Panc1 (cell line): Measurements from ENCODE around the gene CHAF1A. TPM values are rescaled to one million over a fixed set of nuclear protein-coding genes. Genes with fewer than 3 reads are reported as not detected.
A peak's percentile ranks its signal among the peaks of the same experiment; 100 is the strongest.

ENCODE experiments used
- ATAC-seq: fragments of 200-7000 bp; cut with Tn5 transposase; 2 replicates; pipeline ENCODE4 v1.9.1; 2020; ENCODE audit warnings: mild to moderate bottlenecking, moderate library complexity
- BruUV-seq: library from RNA; stranded (reverse); fragments of 400-500 nt; replicated peaks from 2 replicates; lab custom pipeline; 2021; lab: Mats Ljungman, UMichigan
- CTCF ChIA-PET: fragments of 300-600 bp; sonication (Branson Sonifier 250); formaldehyde crosslinking; loops from one replicate; lab custom pipeline; 2022; ENCODE audit warnings: antibody characterized with exemption; lab: Charles Lee
- POLR2A ChIA-PET: fragments of 300-600 bp; sonication (Branson Sonifier 250); formaldehyde crosslinking; loops from one replicate; lab custom pipeline; 2022; ENCODE audit warnings: antibody characterized with exemption; lab: Charles Lee
- DNase-seq: peaks from one replicate; pipeline ENCODE4 v3.0.0-alpha.2; 2010; ENCODE audit warnings: low read depth, low spot score
- H3K27ac ChIP-seq: 2 replicates; pipeline ENCODE4 v1.5.1; 2011; ENCODE audit warnings: mild to moderate bottlenecking, low read length, inconsistent platforms
- H3K27me3 ChIP-seq: fragments of 200-500 bp; sonication (Bioruptor generic); 2 replicates; pipeline ENCODE4 v1.6.0; 2014; ENCODE audit warnings: low read length, inconsistent platforms; ENCODE audit not compliant: control insufficient read depth, insufficient read depth
- H3K36me3 ChIP-seq: fragments of 200-500 bp; sonication (Bioruptor generic); 2 replicates; pipeline ENCODE4 v1.5.1; 2014; ENCODE audit warnings: inconsistent platforms, mild to moderate bottlenecking, low read length, moderate library complexity; ENCODE audit not compliant: control insufficient read depth, insufficient read depth
- H3K4me1 ChIP-seq: 2 replicates; pipeline ENCODE4 v1.5.1; 2011; ENCODE audit warnings: inconsistent platforms, mild to moderate bottlenecking, low read length, moderate library complexity; ENCODE audit not compliant: control insufficient read depth, insufficient read depth
- H3K4me3 ChIP-seq, 2 experiments: 2 replicates each; pipeline ENCODE4 v1.5.1; 2011 to 2012; ENCODE audit warnings: low read depth in 2 of 2, low read length in 2 of 2, mild to moderate bottlenecking in 2 of 2, inconsistent platforms in 1 of 2, moderate library complexity in 1 of 2
- H3K9me3 ChIP-seq: fragments of 200-500 bp; sonication (Bioruptor generic); 2 replicates; pipeline ENCODE4 v1.5.1; 2014; ENCODE audit warnings: low read depth, mild to moderate bottlenecking, inconsistent platforms, low read length, moderate library complexity; ENCODE audit not compliant: control insufficient read depth, insufficient read depth
- POLR2AphosphoS5 ChIP-seq: IDR thresholded peaks from 2 replicates; pipeline ENCODE4 v1.6.1; 2012; ENCODE audit warnings: mild to moderate bottlenecking, low read depth, low read length, moderate library complexity
- REST ChIP-seq, 2 experiments: IDR thresholded peaks; 2 replicates each; pipeline ENCODE4 v1.6.1; 2011 to 2012; ENCODE audit warnings: low read depth in 2 of 2, control low read depth in 1 of 2, low read length in 1 of 2, mild to moderate bottlenecking in 1 of 2, moderate library complexity in 1 of 2; ENCODE audit not compliant: insufficient read depth in 1 of 2
- SIN3A ChIP-seq: IDR thresholded peaks from 2 replicates; pipeline ENCODE4 v1.6.1; 2012; ENCODE audit warnings: low read depth, mild to moderate bottlenecking, low read length, moderate library complexity, borderline replicate concordance; ENCODE audit not compliant: insufficient read depth
- TCF7L2 ChIP-seq: IDR thresholded peaks from 2 replicates; pipeline ENCODE4 v1.6.1; 2011; ENCODE audit warnings: mild to moderate bottlenecking, low read depth, low read length, inconsistent platforms
- in situ Hi-C: cut with HindIII; loops from 2 replicates; pipeline ENCODE4 v1.10.0; 2016; ENCODE audit warnings: low sequenced_read_pairs, low pct_unique_long_range_greater_than_20kb
- intact Hi-C: fragments of 100-400 bp; cut with micrococcal nuclease; formaldehyde crosslinking; loops from one replicate; pipeline ENCODE4 v1.10.0; 2022; ENCODE audit not compliant: unreplicated experiment
- total RNA-seq: library from RNA; stranded (reverse); gene quantifications from one replicate; pipeline ENCODE4 v1.2.1, GENCODE V29; 2021; ENCODE audit not compliant: unreplicated experiment
- TF ChIP-seq, protein P1 (sequence below): fragments of 450-650 bp; IDR thresholded peaks from 2 replicates; pipeline ENCODE4 v1.5.1; 2017; ENCODE audit warnings: mild to moderate bottlenecking

Gene CHAF1A
- total RNA-seq, 1 experiment from 2014 or later = 45.4 TPM

DNA sequence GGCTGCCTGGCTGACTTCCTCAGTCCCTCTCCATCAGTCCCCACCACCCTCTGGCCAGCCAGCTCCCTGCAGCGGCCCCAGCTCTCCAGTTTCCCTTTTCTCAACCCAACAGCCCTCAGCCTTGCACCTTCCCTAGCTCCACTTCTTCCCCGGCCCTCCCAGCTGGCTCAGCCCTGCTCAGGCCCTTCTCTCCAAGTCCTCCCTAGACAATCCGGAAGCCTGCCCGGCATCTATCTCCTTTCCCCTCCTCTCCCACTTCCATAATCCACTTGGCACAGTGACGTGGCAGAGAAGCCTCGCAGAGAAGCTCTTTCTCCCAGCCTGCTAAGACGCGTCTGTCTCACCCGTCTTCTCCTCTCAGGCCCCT lies 54.0 kb downstream of the CHAF1A start:
- H3K4me3 ChIP-seq = peak overlapping the region; percentile 61 to 76
- peak overlapping the region; percentile 73 for H3K27ac ChIP-seq
- CTCF ChIA-PET = interaction anchor here (0.8 kb wide), 1 partner anchor 96 kb away, joined by 7 read pairs; no protein-coding TSS in a partner anchor
- H3K4me1 ChIP-seq = no peaks in the 10 kb centered on the region
- no peaks in the 10 kb centered on the region for H3K36me3 ChIP-seq
- TF ChIP-seq POLR2AphosphoS5 = no peak
- no peak for TF ChIP-seq SIN3A
- TF ChIP-seq, protein P1, sequence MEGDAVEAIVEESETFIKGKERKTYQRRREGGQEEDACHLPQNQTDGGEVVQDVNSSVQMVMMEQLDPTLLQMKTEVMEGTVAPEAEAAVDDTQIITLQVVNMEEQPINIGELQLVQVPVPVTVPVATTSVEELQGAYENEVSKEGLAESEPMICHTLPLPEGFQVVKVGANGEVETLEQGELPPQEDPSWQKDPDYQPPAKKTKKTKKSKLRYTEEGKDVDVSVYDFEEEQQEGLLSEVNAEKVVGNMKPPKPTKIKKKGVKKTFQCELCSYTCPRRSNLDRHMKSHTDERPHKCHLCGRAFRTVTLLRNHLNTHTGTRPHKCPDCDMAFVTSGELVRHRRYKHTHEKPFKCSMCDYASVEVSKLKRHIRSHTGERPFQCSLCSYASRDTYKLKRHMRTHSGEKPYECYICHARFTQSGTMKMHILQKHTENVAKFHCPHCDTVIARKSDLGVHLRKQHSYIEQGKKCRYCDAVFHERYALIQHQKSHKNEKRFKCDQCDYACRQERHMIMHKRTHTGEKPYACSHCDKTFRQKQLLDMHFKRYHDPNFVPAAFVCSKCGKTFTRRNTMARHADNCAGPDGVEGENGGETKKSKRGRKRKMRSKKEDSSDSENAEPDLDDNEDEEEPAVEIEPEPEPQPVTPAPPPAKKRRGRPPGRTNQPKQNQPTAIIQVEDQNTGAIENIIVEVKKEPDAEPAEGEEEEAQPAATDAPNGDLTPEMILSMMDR = no peak
- TF ChIP-seq REST (IDR thresholded peaks at IDR 0.05; ENCODE audit: insufficient read depth in 1 of 2, low read depth in 2 of 2, low read length in 1 of 2) = no peak
- no peak for TF ChIP-seq TCF7L2
- intact Hi-C loops (no loop called here), in situ Hi-C loops (no loop called here)
- H3K27me3 ChIP-seq = no peaks in the 10 kb centered on the region
- no TSS peak for BruUV-seq
- ATAC-seq (peak; percentile 7; the same call in 1 of the 2 replicates), DNase-seq (no peak)
- POLR2A ChIA-PET = interaction anchor here (0.6 kb wide), 1 partner anchor 500 kb away, joined by 11 read pairs; no protein-coding TSS in a partner anchor
- H3K9me3 ChIP-seq = no peaks in the 10 kb centered on the region

DNA sequence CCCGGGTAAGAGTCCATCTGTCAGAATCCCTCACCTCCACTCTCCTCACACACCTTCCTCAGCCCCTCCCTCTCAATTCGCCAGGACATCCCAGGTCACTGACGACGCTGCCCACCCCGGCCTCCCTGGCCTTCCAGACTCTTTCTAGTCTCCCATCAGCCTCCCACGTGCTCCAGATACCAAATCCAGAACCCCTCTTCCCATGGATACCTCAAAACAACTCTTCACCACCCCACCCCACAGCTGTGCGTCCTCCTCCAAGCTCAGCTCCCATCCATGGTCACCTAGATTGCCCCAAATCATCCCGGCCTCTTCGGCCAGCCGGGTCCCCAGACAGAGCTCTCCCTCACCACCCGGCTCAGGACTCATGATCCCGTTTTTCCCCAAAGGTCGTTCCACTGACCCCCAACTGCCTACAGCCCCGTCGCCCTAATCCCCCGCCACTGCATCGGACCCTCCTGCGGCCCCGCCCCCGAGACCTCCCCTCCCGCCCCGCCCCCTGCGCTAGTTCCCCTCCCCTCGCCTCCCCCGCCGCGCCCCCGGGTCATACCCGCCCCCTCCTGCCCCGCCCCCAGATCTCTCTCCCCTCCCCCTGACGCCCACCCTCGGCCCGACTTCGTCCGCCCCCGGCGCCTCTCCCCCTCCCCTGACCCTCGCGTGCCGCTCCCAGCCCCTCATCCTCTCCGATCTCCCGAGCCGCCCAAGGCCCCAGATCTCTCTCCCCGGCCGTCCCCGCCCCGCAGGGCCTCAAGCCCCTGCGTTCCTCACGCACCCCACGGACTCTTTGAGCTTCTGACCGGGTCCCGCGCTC lies 54.6 kb downstream of the CHAF1A start:
- TF ChIP-seq POLR2AphosphoS5 (no peak), REST (IDR thresholded peaks at IDR 0.05; ENCODE audit: insufficient read depth in 1 of 2, low read depth in 2 of 2, low read length in 1 of 2) (no peak), TCF7L2 (no peak), SIN3A (no peak)
- TF ChIP-seq, protein P1 = no peak
- CTCF ChIA-PET = interaction anchor here (0.8 kb wide), 1 partner anchor 97 kb away, joined by 7 read pairs; no protein-coding TSS in a partner anchor
- DNase-seq (no peak), ATAC-seq (peak; percentile 39)
- H3K4me3 ChIP-seq = peak overlapping the region; percentile 61 to 76
- peak overlapping the region; percentile 73 for H3K27ac ChIP-seq
- BruUV-seq = no TSS peak
- H3K9me3 ChIP-seq = no peaks in the 10 kb centered on the region
- H3K4me1 ChIP-seq = no peaks in the 10 kb centered on the region
- in situ Hi-C loops (no loop called here), intact Hi-C loops (no loop called here)
- no peaks in the 10 kb centered on the region for H3K36me3 ChIP-seq
- POLR2A ChIA-PET = interaction anchor here (0.6 to 0.7 kb wide), 3 partner anchors 55 to 500 kb away, joined by 7 to 11 read pairs (median 11); partner anchors contain the start of gene CHAF1A
- H3K27me3 ChIP-seq = no peaks in the 10 kb centered on the region
